Neutrophil (primary cell): ENCODE results near the gene RMI2.
A peak's percentile ranks its signal among the peaks of the same experiment; 100 is the strongest.
"Not testable (repeated sequence)": the region's sequence is repeated elsewhere in the genome, so short reads cannot be mapped to it uniquely, and the experiment has no call there.

Experiments used
- H3K27ac ChIP-seq: fragments of 200-600 bp; sonication (generic); 2 replicates; pipeline ENCODE4 v1.5.1; 2016; ENCODE audit warnings: mild to moderate bottlenecking, moderate library complexity
- H3K27me3 ChIP-seq: fragments of 200-600 bp; sonication (generic); 2 replicates; pipeline ENCODE4 v1.6.0; 2016; ENCODE audit warnings: mild to moderate bottlenecking
- H3K36me3 ChIP-seq: fragments of 200-600 bp; sonication (generic); 2 replicates; pipeline ENCODE4 v1.5.1; 2017
- H3K4me1 ChIP-seq, 2 experiments: fragments of 200-600 bp in 1 of 2; sonication (generic) in 1 of 2; 1 replicate in 1 of 2; 2 replicates in 1 of 2; pipeline versions ENCODE4 v1.5.1 to v1.6.1; 2013 to 2016; ENCODE audit warnings: low read depth in 1 of 2, low read length in 1 of 2, mild to moderate bottlenecking in 1 of 2, moderate library complexity in 1 of 2; ENCODE audit not compliant: control insufficient read depth in 1 of 2, insufficient read depth in 1 of 2
- H3K4me3 ChIP-seq, 2 experiments: fragments of 200-600 bp in 1 of 2; sonication (generic) in 1 of 2; 1 replicate in 1 of 2; 2 replicates in 1 of 2; pipeline ENCODE4 v1.5.1; 2013 to 2016; ENCODE audit warnings: low read depth in 1 of 2, low read length in 1 of 2, mild to moderate bottlenecking in 1 of 2, moderate library complexity in 1 of 2
- H3K9me3 ChIP-seq: fragments of 200-600 bp; sonication (generic); 2 replicates; pipeline ENCODE4 v1.5.1; 2016
- TF ChIP-seq, protein P1 (sequence below): fragments of 200-600 bp; sonication (generic); IDR thresholded peaks from 2 replicates; pipeline ENCODE4 v1.5.1; 2016; ENCODE audit warnings: antibody characterized with exemption

Gene RMI2

DNA sequence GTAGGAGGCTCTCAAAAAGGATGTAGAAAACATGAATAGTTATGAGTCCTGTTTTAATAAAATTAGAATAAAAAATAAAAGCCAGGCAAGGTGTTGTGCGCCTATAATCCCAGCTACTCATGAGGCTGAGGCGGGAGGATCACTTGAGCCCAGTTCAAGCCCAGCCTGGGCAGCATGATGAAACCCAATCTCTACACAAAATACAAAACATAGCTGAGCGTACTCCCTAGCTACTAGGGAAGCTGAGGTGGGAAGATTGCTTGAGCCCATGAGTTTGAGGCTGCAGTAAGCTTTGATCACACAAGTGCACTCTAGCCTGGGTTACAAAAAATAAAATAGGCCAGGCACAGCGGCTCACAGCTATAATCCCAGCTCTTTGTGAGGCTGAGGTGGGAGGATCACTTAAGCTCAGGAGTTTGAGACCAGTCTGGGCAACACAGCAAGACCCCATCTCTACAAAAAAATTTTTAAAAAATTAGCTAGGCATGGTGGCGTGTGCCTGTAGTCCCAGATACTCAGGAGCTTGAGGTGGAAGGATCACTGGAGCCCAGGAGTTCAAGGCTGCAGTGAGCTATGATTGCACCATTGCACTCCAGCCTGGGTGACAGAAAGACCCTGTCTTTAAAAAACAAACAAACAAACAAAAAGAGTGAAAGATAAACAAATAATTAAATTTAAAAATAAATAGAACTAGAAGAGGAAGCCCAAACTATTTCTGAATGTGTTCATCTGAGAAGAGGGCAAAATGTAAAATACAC, 46.9 kb upstream of the RMI2 start:
- peaks cover 11 to 13% of the 10 kb centered on the region in 2 experiments for H3K4me1 ChIP-seq
- TF ChIP-seq, protein P1, sequence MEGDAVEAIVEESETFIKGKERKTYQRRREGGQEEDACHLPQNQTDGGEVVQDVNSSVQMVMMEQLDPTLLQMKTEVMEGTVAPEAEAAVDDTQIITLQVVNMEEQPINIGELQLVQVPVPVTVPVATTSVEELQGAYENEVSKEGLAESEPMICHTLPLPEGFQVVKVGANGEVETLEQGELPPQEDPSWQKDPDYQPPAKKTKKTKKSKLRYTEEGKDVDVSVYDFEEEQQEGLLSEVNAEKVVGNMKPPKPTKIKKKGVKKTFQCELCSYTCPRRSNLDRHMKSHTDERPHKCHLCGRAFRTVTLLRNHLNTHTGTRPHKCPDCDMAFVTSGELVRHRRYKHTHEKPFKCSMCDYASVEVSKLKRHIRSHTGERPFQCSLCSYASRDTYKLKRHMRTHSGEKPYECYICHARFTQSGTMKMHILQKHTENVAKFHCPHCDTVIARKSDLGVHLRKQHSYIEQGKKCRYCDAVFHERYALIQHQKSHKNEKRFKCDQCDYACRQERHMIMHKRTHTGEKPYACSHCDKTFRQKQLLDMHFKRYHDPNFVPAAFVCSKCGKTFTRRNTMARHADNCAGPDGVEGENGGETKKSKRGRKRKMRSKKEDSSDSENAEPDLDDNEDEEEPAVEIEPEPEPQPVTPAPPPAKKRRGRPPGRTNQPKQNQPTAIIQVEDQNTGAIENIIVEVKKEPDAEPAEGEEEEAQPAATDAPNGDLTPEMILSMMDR = no peak
- H3K27me3 ChIP-seq = no peaks in the 10 kb centered on the region
- H3K4me3 ChIP-seq = no peak overlapping the region
- peak overlapping the region; percentile 29 for H3K27ac ChIP-seq
- no peaks in the 10 kb centered on the region for H3K36me3 ChIP-seq
- no peaks in the 10 kb centered on the region for H3K9me3 ChIP-seq

DNA sequence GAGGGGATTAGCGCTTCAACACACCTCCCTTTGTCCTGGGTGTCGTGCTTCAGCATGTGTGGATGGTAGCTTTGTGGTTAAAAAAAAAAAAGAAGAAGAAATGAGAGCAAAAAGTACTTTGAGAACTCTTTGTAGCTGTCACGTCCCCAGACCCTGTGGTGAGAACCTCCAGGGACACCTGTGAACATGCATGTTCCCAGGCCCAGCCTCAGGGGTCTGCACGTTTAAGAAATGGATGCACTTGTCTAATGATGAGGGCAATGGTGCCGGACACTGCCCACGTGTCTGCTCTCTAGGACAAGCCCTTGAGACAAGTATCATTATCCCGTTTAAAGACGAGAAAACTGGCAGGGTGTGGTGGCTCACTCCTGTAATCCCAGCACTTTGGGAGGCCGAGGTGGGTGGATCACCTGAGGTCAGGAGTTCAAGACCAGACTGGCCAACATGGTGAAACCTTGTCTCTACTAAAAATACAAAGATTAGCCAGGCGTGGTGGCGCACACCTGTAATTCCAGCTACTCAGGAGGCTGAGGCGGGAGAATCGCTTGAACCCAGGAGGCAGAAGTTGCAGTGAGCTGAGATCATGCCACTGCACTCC, 46.2 kb upstream of the RMI2 start:
- H3K9me3 ChIP-seq, H3K27me3 ChIP-seq, H3K36me3 ChIP-seq, H3K4me3 ChIP-seq, H3K27ac ChIP-seq: not testable (repeated sequence)
- H3K4me1 ChIP-seq = peaks cover 11 to 13% of the 10 kb centered on the region in 2 experiments

DNA sequence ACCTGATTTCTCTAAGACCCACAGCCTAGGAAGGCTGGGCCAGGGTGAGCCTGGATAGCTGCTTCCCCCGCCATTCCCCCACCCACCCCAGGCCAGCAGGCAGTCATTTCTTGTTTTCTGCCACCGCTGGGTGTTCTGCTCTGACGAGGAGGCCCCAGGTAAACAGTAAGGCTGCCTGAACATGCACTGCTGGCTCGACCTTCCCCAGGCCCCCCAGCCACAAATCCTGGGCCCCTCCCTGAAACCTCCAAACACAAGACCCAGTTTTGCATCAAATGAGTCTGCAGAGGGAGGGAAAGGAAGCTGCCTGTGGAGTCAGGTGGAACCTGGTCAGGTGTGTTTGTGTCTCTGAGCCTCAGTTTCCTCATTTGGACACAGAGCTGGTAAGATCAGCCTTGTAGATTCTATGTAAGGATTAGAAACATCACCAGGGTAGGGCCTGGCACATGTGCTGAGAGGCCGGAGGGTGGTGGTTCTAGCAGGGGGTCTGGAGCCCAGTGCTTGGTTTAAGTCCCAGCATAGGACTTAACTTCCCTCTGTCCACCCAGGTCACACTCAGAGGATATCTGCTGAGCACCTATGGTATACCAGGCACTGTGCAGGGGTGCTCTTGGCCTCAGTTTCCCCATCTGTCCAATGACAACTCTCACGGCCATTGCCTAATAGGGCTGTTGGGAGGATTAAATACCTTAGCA, 45.2 kb upstream of the RMI2 start:
- Histone ChIP-seq H3K4me1 (peaks cover 14 to 16% of the 10 kb centered on the region in 2 experiments), H3K27ac (no peak overlapping the region), H3K4me3 (no peak overlapping the region), H3K9me3 (no peaks in the 10 kb centered on the region), H3K27me3 (no peaks in the 10 kb centered on the region), H3K36me3 (no peaks in the 10 kb centered on the region)
- TF ChIP-seq, protein P1 = no peak

DNA sequence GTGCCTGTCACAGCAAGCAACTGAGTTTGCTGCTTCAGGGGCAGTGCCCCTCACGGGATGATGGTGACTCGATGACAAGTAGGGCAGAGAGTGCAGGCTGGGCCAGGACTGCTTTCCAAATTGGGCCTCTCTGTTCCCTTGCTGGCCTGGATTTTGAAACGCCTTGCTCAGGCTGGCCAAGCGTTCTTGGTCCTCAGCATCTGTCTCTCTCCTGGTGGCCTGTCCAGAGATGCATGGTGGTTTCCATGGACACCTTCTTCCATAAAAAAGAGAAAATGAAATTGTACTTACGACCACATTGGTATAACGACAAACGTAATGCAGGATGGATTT, 44.7 kb upstream of the RMI2 start:
- Histone ChIP-seq H3K36me3 (no peaks in the 10 kb centered on the region), H3K9me3 (no peaks in the 10 kb centered on the region), H3K27me3 (no peaks in the 10 kb centered on the region), H3K27ac (no peak overlapping the region), H3K4me1 (peaks cover 19 to 21% of the 10 kb centered on the region in 2 experiments), H3K4me3 (no peak overlapping the region)
- TF ChIP-seq, protein P1 = no peak

DNA sequence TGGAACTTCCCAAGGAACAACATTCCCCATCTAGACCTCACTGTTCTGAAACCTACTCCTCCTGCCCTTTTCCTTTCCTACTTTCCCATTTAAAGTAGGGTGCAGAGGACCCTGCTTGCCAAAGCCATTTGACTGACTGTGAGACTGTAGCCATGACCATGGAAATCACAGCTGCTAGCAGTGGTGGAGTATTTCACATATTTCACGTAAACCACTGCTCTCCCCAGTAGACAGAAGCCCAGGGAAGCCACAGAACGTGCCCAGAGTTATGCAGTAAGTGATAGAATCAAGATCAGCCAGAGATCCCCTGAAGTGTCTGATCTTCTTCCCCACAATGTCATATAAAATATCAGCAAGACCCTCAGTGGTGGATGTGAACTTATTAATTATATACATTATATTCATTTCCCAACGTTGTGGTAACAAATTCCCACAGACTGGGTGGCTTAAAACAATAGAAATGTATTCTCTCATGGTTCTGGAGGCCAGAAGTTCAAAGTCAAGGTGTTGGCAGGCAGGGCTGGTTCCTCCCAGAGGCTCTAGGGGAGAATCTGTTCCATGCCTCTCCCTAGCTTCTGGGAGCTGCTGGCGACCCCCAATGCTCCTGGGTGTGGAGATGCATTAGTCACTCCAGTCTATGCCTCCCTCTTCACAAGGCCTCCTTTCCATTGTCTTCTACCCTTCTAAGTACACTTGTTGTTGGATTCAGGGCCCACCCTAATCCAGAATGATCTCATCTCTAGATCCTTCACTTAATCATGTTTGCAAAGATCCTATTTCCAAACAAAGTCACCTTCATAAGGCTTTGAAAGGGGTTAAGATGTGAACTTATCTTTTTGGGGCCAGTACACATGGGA, 43.4 kb upstream of the RMI2 start:
- H3K27ac ChIP-seq = no peak overlapping the region
- H3K4me3 ChIP-seq = no peak overlapping the region
- H3K36me3 ChIP-seq = no peaks in the 10 kb centered on the region
- no peaks in the 10 kb centered on the region for H3K9me3 ChIP-seq
- TF ChIP-seq, protein P1 = no peak
- H3K4me1 ChIP-seq = peaks cover 32 to 33% of the 10 kb centered on the region in 2 experiments
- H3K27me3 ChIP-seq = no peaks in the 10 kb centered on the region
